H1 (cell line): ENCODE data around the gene NIN. TPM values are rescaled to one million over a fixed set of nuclear protein-coding genes. Genes with fewer than 3 reads are reported as not detected.

Source experiments
- CTCF ChIA-PET: fragments of 300-600 bp; sonication (Branson Sonifier 250); formaldehyde crosslinking; loops from one replicate; lab custom pipeline; 2021; ENCODE audit not compliant: partially characterized antibody; lab: Charles Lee
- POLR2A ChIA-PET: fragments of 300-600 bp; sonication (Branson Sonifier 250); formaldehyde crosslinking; loops from one replicate; lab custom pipeline; 2021; ENCODE audit warnings: inconsistent platforms; ENCODE audit not compliant: partially characterized antibody; lab: Charles Lee
- DNase-seq, 2 experiments: peaks; one replicate each; pipeline versions ENCODE4 v3.0.0 to v3.0.0-alpha.2; 2010 to 2022; ENCODE audit warnings: low spot score in 2 of 2, low read depth in 1 of 2, mixed read lengths in 1 of 2
- FAIRE-seq: peaks from 2 replicates; lab custom pipeline; 2011; peaks lifted over from hg19 to GRCh38; lab: Jason Lieb, UNC
- H2AFZ ChIP-seq: 2 replicates; pipeline ENCODE4 v1.8.1; 2012; ENCODE audit warnings: low read length, inconsistent platforms
- H2AK5ac ChIP-seq: 2 replicates; pipeline ENCODE4 v1.6.1; 2013; ENCODE audit warnings: low read depth, low read length
- H2BK120ac ChIP-seq: replicated peaks from 2 replicates; pipeline ENCODE3; 2013; ENCODE audit warnings: low read depth, low read length, inconsistent platforms
- H2BK12ac ChIP-seq: 2 replicates; pipeline ENCODE4 v1.6.1; 2013; ENCODE audit warnings: low read depth, low read length
- H2BK15ac ChIP-seq: 2 replicates; pipeline ENCODE4 v1.6.1; 2013; ENCODE audit warnings: low read length
- H2BK20ac ChIP-seq: 2 replicates; pipeline ENCODE4 v1.6.1; 2013; ENCODE audit warnings: low read length
- H2BK5ac ChIP-seq: 2 replicates; pipeline ENCODE4 v1.6.1; 2013; ENCODE audit warnings: low read depth, low read length
- H3K14ac ChIP-seq: 2 replicates; pipeline ENCODE4 v1.6.1; 2013; ENCODE audit warnings: inconsistent platforms; ENCODE audit not compliant: insufficient read length
- H3K18ac ChIP-seq: 2 replicates; pipeline ENCODE4 v1.6.1; 2013; ENCODE audit warnings: low read length; ENCODE audit errors: extremely low read depth
- H3K23ac ChIP-seq: 2 replicates; pipeline ENCODE4 v1.6.1; 2013; ENCODE audit warnings: inconsistent platforms; ENCODE audit not compliant: insufficient read length
- H3K23me2 ChIP-seq: 2 replicates; pipeline ENCODE4 v1.6.1; 2013; ENCODE audit warnings: low read depth, low read length
- H3K27ac ChIP-seq: 2 replicates; pipeline ENCODE4 v1.6.1; 2011; ENCODE audit warnings: low read depth, low read length, inconsistent platforms
- H3K27me3 ChIP-seq, 4 experiments: replicated peaks in 1 of 4; 1 replicate in 1 of 4; 2 replicates in 3 of 4; pipeline versions ENCODE4 v1.6.1 to v1.8.1; 2011 to 2013; ENCODE audit warnings: low read length in 3 of 4, mild to moderate bottlenecking in 3 of 4, inconsistent platforms in 2 of 4, mixed read lengths in 2 of 4, moderate library complexity in 1 of 4; ENCODE audit not compliant: control insufficient read depth in 3 of 4, insufficient read depth in 3 of 4; ENCODE audit errors: extremely low read depth in 1 of 4
- H3K36me3 ChIP-seq, 4 experiments: 2 replicates each; pipeline versions ENCODE4 v1.6.1 to v1.8.1; 2011 to 2013; ENCODE audit warnings: mild to moderate bottlenecking in 4 of 4, low read length in 3 of 4, moderate library complexity in 2 of 4, control low read depth in 1 of 4, inconsistent platforms in 1 of 4; ENCODE audit not compliant: insufficient read depth in 4 of 4, control insufficient read depth in 2 of 4
- H3K4ac ChIP-seq: replicated peaks from 2 replicates; pipeline ENCODE3; 2013; ENCODE audit warnings: low read length, low read depth, mixed read lengths, inconsistent platforms; ENCODE audit not compliant: insufficient read length
- H3K4me1 ChIP-seq, 4 experiments: replicated peaks in 1 of 4; 1 replicate in 1 of 4; 2 replicates in 3 of 4; pipeline versions ENCODE4 v1.6.1 to v1.8.1; 2011 to 2013; ENCODE audit warnings: low read length in 3 of 4, inconsistent platforms in 2 of 4, mixed read lengths in 1 of 4; ENCODE audit not compliant: insufficient read depth in 4 of 4, control insufficient read depth in 3 of 4
- H3K4me2 ChIP-seq, 2 experiments: 2 replicates each; pipeline versions ENCODE4 v1.6.1 to v1.8.1; 2011 to 2013; ENCODE audit warnings: low read depth in 2 of 2, low read length in 2 of 2, control low read depth in 1 of 2, inconsistent platforms in 1 of 2, mild to moderate bottlenecking in 1 of 2; ENCODE audit not compliant: insufficient read depth in 1 of 2
- H3K4me3 ChIP-seq, 4 experiments: fragments of 200-600, 300-600 bp in 1 of 4; sonication (generic), shearing (Covaris generic), sonication (Bioruptor Twin) in 1 of 4; 2 replicates each; pipeline versions ENCODE4 v1.5.1 to v1.8.1; 2011 to 2016; ENCODE audit warnings: low read length in 4 of 4, low read depth in 3 of 4, control low read depth in 2 of 4, inconsistent platforms in 2 of 4, mild to moderate bottlenecking in 2 of 4, mixed read lengths in 1 of 4, moderate library complexity in 1 of 4; ENCODE audit not compliant: insufficient read depth in 2 of 4; ENCODE audit errors: extremely low read depth in 1 of 4
- H3K56ac ChIP-seq: replicated peaks from 2 replicates; pipeline ENCODE3; 2013; ENCODE audit warnings: low read depth, mild to moderate bottlenecking, mixed read lengths, low read length, inconsistent platforms; ENCODE audit not compliant: insufficient read length
- H3K79me1 ChIP-seq: 2 replicates; pipeline ENCODE4 v1.6.1; 2013; ENCODE audit warnings: low read depth, low read length, control low read depth
- H3K79me2 ChIP-seq, 2 experiments: 2 replicates each; pipeline versions ENCODE4 v1.6.1 to v1.8.1; 2012 to 2013; ENCODE audit warnings: low read length in 2 of 2, mild to moderate bottlenecking in 2 of 2, inconsistent platforms in 1 of 2; ENCODE audit not compliant: insufficient read depth in 2 of 2, control insufficient read depth in 1 of 2
- H3K9ac ChIP-seq, 4 experiments: replicated peaks in 1 of 4; 1 replicate in 1 of 4; 2 replicates in 3 of 4; pipeline versions ENCODE4 v1.6.1 to v1.8.1; 2011 to 2013; ENCODE audit warnings: low read depth in 3 of 4, low read length in 3 of 4, control low read depth in 2 of 4, mild to moderate bottlenecking in 2 of 4, moderate library complexity in 2 of 4, inconsistent platforms in 1 of 4; ENCODE audit errors: extremely low read depth in 1 of 4
- H3K9me3 ChIP-seq, 2 experiments: 2 replicates each; pipeline versions ENCODE4 v1.6.1 to v1.8.1; 2012 to 2013; ENCODE audit warnings: mild to moderate bottlenecking in 2 of 2, moderate library complexity in 2 of 2, control low read depth in 1 of 2, inconsistent platforms in 1 of 2, low read depth in 1 of 2, low read length in 1 of 2, mixed read lengths in 1 of 2; ENCODE audit not compliant: insufficient read depth in 2 of 2
- H4K20me1 ChIP-seq, 2 experiments: replicated peaks in 1 of 2; 2 replicates each; pipeline versions ENCODE3 to v1.8.1; 2011 to 2013; ENCODE audit warnings: inconsistent platforms in 2 of 2, low read length in 2 of 2, mild to moderate bottlenecking in 1 of 2; ENCODE audit not compliant: insufficient read depth in 2 of 2, control insufficient read depth in 1 of 2
- H4K5ac ChIP-seq: 2 replicates; pipeline ENCODE4 v1.6.1; 2013; ENCODE audit warnings: low read length, low read depth, mixed read lengths, inconsistent platforms; ENCODE audit not compliant: insufficient read length
- H4K8ac ChIP-seq: 2 replicates; pipeline ENCODE4 v1.8.0; 2013; ENCODE audit warnings: mild to moderate bottlenecking, moderate library complexity, low read length, inconsistent platforms; ENCODE audit not compliant: insufficient read depth; ENCODE audit errors: extremely low read depth
- H4K91ac ChIP-seq: replicated peaks from 2 replicates; pipeline ENCODE3; 2013; ENCODE audit warnings: low read length, mixed read lengths, inconsistent platforms; ENCODE audit not compliant: insufficient read length
- CBX8 ChIP-seq: fragments of 300-800, 300-1000 bp; sonication (generic); IDR thresholded peaks from 2 replicates; pipeline ENCODE4 v1.7.1; 2016; ENCODE audit warnings: low read depth, low read length, borderline replicate concordance
- WGBS, 2 experiments: shearing (Covaris generic) in 1 of 2; methylation state at CpG; one replicate each; pipeline versions ENCODE4 v1.1.6 to v1.1.7; 2013 to 2015; ENCODE audit warnings: low lambda C conversion rate in 2 of 2, mixed read lengths in 2 of 2, inconsistent platforms in 1 of 2, low coverage in 1 of 2, missing lambda C conversion rate in 1 of 2; ENCODE audit not compliant: insufficient replicate concordance in 2 of 2, insufficient coverage in 1 of 2, insufficient read length in 1 of 2; ENCODE audit errors: extremely low coverage in 1 of 2, missing lambda C conversion rate in 1 of 2; 5-methylcytosine and 5-hydroxymethylcytosine counted together
- polyA plus RNA-seq, 7 experiments: library from polyadenylated mRNA; depleted of rRNA in 3 of 7; stranded (reverse) in 5 of 7; unstranded in 2 of 7; fragments of >200 nt in 5 of 7; fragments of 200-250 nt in 2 of 7; gene quantifications; 1 replicate in 5 of 7; 2 replicates in 1 of 7; 4 replicates in 1 of 7; pipeline versions ENCODE4 v1.2.1 to v1.2.3, GENCODE V29; 2011 to 2013; ENCODE audit warnings: missing spikeins in 2 of 7, mixed read lengths in 2 of 7
- total RNA-seq: library from RNA; stranded (reverse); fragmentation: NEBNext Ultra II Directional; extraction: Animal tissue kit (Norgen Biotek cat#: 25700); gene quantifications from 2 replicates; pipeline ENCODE4 v1.2.1, GENCODE V29; 2021
- TF ChIP-seq, protein P1 (sequence below): IDR thresholded peaks from 2 replicates; pipeline ENCODE4 v1.6.1; 2012; ENCODE audit warnings: low read length, inconsistent platforms

The NIN gene
- total and polyA plus RNA-seq, 2 of the 8 experiments (the other 6 are each of a cell fraction or from before 2014, with no cell fraction given), result 3.2 to 21.3 TPM

DNA sequence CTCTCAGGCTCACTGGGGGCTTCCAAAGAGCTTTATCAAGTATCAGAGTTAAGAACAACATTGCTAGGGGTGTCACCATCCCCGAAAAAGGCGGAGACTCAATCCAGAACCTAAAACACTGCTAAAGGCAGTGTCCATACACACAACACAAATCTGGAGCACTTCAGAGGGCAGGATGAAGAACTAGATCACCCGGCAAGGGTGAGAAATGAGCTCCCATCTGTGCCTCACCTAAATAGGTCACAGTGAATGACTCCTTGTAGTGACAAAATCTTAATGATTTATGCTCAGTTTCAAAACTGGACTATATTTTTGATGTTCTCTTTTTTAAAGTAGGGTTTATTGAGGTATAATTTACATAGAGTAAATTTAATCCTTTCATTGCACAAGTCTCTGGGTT, 25.6 kb downstream of the NIN start:
- Histone ChIP-seq H3K36me3 (peaks cover 0 to 7% (median 0%) of the 10 kb centered on the region in 4 experiments; a peak in 1 of 8 replicates), H2BK20ac (no peak overlapping the region), H3K79me1 (no peaks in the 10 kb centered on the region), H2BK5ac (no peak overlapping the region), H3K56ac (no peak overlapping the region), H2AFZ (no peak overlapping the region), H3K14ac (no peak overlapping the region), H3K27me3 (no peaks in the 10 kb centered on the region), H3K4me3 (no peak overlapping the region), H3K79me2 (no peaks in the 10 kb centered on the region), H2BK12ac (no peak overlapping the region), H4K8ac (no peak overlapping the region), H3K4me1 (peaks cover 0 to 7% (median 2%) of the 10 kb centered on the region in 4 experiments; a peak in 2 of 7 replicates), H4K5ac (no peak overlapping the region), H3K27ac (no peak overlapping the region), H2AK5ac (no peak overlapping the region), H3K4me2 (no peak overlapping the region), H3K4ac (no peak overlapping the region), H4K20me1 (peaks cover 0 to 2% of the 10 kb centered on the region in 2 experiments), H3K9me3 (no peaks in the 10 kb centered on the region), H3K23me2 (no peaks in the 10 kb centered on the region), H3K9ac (no peak overlapping the region), H3K23ac (no peak overlapping the region), H3K18ac (no peak overlapping the region), H2BK120ac (no peak overlapping the region), H4K91ac (no peak overlapping the region), H2BK15ac (no peak overlapping the region)
- no peak for DNase-seq
- POLR2A ChIA-PET, result interaction anchor here (1.2 kb wide), 1 partner anchor 26 kb away, joined by 4 read pairs; the partner anchor contains the start of gene NIN
- no peak for FAIRE-seq
- CTCF ChIA-PET, result interaction anchor here (1.7 kb wide), 1 partner anchor 27 kb away, joined by 5 read pairs; no protein-coding TSS in a partner anchor
- 85% methylated on average over 3 of the region's 3 CpGs; no CpG with 5 or more reads in 1 of the 2 experiments for WGBS, 2 experiments
- no peak for TF ChIP-seq CBX8
- TF ChIP-seq, protein P1, sequence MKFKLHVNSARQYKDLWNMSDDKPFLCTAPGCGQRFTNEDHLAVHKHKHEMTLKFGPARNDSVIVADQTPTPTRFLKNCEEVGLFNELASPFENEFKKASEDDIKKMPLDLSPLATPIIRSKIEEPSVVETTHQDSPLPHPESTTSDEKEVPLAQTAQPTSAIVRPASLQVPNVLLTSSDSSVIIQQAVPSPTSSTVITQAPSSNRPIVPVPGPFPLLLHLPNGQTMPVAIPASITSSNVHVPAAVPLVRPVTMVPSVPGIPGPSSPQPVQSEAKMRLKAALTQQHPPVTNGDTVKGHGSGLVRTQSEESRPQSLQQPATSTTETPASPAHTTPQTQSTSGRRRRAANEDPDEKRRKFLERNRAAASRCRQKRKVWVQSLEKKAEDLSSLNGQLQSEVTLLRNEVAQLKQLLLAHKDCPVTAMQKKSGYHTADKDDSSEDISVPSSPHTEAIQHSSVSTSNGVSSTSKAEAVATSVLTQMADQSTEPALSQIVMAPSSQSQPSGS, result no peak
